ENCODE data around the gene OAT. TPM values are rescaled to one million over a fixed set of nuclear protein-coding genes. Genes with fewer than 3 reads are reported as not detected.

OAT gene
- total and polyA plus RNA-seq, 3 donors from 2014 or later = 110 to 129 (median 115) TPM

- 96 to 100% methylated on average over 2 to 4 of the region's 4 CpGs for WGBS, 2 donors
- Histone ChIP-seq H3K27me3 (no peaks in the 10 kb centered on the region), H3K27ac (no peak overlapping the region), H3K4me1 (no peaks in the 10 kb centered on the region), H3K4me3 (no peak overlapping the region), H3K9me3 (no peaks in the 10 kb centered on the region), H3K36me3 (ENCODE audit: low read depth, missing control alignments) (no peaks in the 10 kb centered on the region)
- DNase-seq = no peak
- TF ChIP-seq POLR2A (IDR thresholded peaks at IDR 0.05) (no peak), CTCF (IDR thresholded peaks at IDR 0.05) (no peak)
- intact Hi-C loops (cut with DNase I; ENCODE audit: low total_unique reads) = no loop called here
These were observed 49.7 kb downstream of the OAT start for GRCh38 chr10:124369066-124369465.

- intact Hi-C loops (cut with DNase I; ENCODE audit: low total_unique reads) = no loop called here
- no peaks in the 10 kb centered on the region for H3K9me3 ChIP-seq
- no peak for DNase-seq
- no peak overlapping the region for H3K4me3 ChIP-seq
- H3K27ac ChIP-seq = no peak overlapping the region
- H3K4me1 ChIP-seq = no peaks in the 10 kb centered on the region
- no peaks in the 10 kb centered on the region for H3K27me3 ChIP-seq
- TF ChIP-seq POLR2A (IDR thresholded peaks at IDR 0.05) (no peak), CTCF (IDR thresholded peaks at IDR 0.05) (no peak)
- WGBS, 2 donors = 71 to 86% methylated on average over 8 to 18 of the region's 18 CpGs
- no peaks in the 10 kb centered on the region for H3K36me3 ChIP-seq (ENCODE audit: low read depth, missing control alignments)
These were observed 50.8 kb downstream of the OAT start for GRCh38 chr10:124367936-124368335.

GRCh38 chr10:124367414-124367813, 51.3 kb downstream of the OAT start:
- intact Hi-C loops (cut with DNase I; ENCODE audit: low total_unique reads) = no loop called here
- no peaks in the 10 kb centered on the region for H3K27me3 ChIP-seq
- 94 to 98% methylated on average over 3 to 4 of the region's 4 CpGs for WGBS, 2 donors
- DNase-seq = no peak
- TF ChIP-seq POLR2A (IDR thresholded peaks at IDR 0.05) = no peak
- no peak for TF ChIP-seq CTCF (IDR thresholded peaks at IDR 0.05)
- H3K9me3 ChIP-seq = no peaks in the 10 kb centered on the region
- no peak overlapping the region for H3K27ac ChIP-seq
- no peak overlapping the region for H3K4me3 ChIP-seq
- no peaks in the 10 kb centered on the region for H3K4me1 ChIP-seq
- H3K36me3 ChIP-seq (ENCODE audit: low read depth, missing control alignments) = no peaks in the 10 kb centered on the region

DNA sequence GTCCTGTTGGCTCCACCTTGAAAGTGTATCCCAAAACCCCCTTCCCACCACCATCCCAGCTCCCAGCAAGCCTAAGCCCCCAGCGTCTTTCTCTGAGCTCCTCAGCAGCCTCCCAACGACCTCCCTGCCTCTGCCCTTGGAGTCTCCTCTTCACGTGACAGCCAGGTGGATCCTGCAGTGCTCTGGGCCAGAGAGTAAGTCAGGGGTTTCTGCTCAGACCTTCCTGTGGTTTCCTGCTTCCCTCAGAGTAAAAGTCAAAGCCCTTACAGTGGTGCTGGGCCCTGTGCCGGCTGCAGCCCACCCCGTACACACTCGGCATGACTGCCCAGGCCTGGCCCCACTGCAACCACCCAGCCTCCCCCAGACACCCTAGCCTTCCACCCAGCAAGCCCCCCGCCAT, 51.9 kb downstream of the OAT start:
- intact Hi-C loops (cut with DNase I; ENCODE audit: low total_unique reads) = no loop called here
- no peaks in the 10 kb centered on the region for H3K36me3 ChIP-seq (ENCODE audit: low read depth, missing control alignments)
- H3K27ac ChIP-seq = no peak overlapping the region
- no peaks in the 10 kb centered on the region for H3K27me3 ChIP-seq
- DNase-seq = no peak
- 76 to 84% methylated on average over 3 to 7 of the region's 7 CpGs for WGBS, 2 donors
- no peak overlapping the region for H3K4me3 ChIP-seq
- TF ChIP-seq CTCF (IDR thresholded peaks at IDR 0.05) = no peak
- TF ChIP-seq POLR2A (IDR thresholded peaks at IDR 0.05) = no peak
- H3K9me3 ChIP-seq = no peaks in the 10 kb centered on the region
- H3K4me1 ChIP-seq = no peaks in the 10 kb centered on the region

GRCh38 chr10:124366343-124366742, 52.4 kb downstream of the OAT start:
- 84% methylated on average over 5 of the region's 5 CpGs for WGBS, 2 donors
- H3K4me3 ChIP-seq = no peak overlapping the region
- H3K4me1 ChIP-seq = no peaks in the 10 kb centered on the region
- TF ChIP-seq CTCF (IDR thresholded peaks at IDR 0.05) = no peak
- TF ChIP-seq POLR2A (IDR thresholded peaks at IDR 0.05) = no peak
- no peaks in the 10 kb centered on the region for H3K36me3 ChIP-seq (ENCODE audit: low read depth, missing control alignments)
- no peak overlapping the region for H3K27ac ChIP-seq
- intact Hi-C loops (cut with DNase I; ENCODE audit: low total_unique reads) = no loop called here
- no peaks in the 10 kb centered on the region for H3K27me3 ChIP-seq
- DNase-seq = no peak
- H3K9me3 ChIP-seq = no peaks in the 10 kb centered on the region

All from testis (tissue), 3 donors.